OCI-LY7 (cell line): Measurements from ENCODE around the gene PROKR1. TPM values are rescaled to one million over a fixed set of nuclear protein-coding genes. Genes with fewer than 3 reads are reported as not detected.

Experiments used
- BruUV-seq: library from RNA; stranded (reverse); fragments of 400-500 nt; replicated peaks from 2 replicates; lab custom pipeline; 2021; lab: Mats Ljungman, UMichigan
- CTCF ChIA-PET: fragments of 300-600 bp; sonication (Branson Sonifier 250); formaldehyde crosslinking; loops from one replicate; lab custom pipeline; 2022; ENCODE audit warnings: antibody characterized with exemption; ENCODE audit not compliant: unreplicated experiment; lab: Charles Lee
- POLR2A ChIA-PET: fragments of 300-600 bp; sonication (Branson Sonifier 250); formaldehyde crosslinking; loops from one replicate; lab custom pipeline; 2022; ENCODE audit warnings: antibody characterized with exemption; lab: Charles Lee
- DNase-seq: peaks from one replicate; pipeline ENCODE4 v3.0.0-alpha.2; 2015; ENCODE audit warnings: low spot score
- H2AFZ ChIP-seq: fragments of 200-600 bp; sonication (generic), shearing (Covaris generic); 2 replicates; pipeline ENCODE4 v1.6.1; 2014; ENCODE audit warnings: mild to moderate bottlenecking, antibody characterized with exemption, low read length, moderate library complexity
- H3K27ac ChIP-seq: fragments of 200-600 bp; sonication (generic); 2 replicates; pipeline ENCODE4 v1.5.1; 2014; ENCODE audit warnings: mixed run types, low read depth, mild to moderate bottlenecking, moderate library complexity, low read length, inconsistent platforms; ENCODE audit not compliant: poor library complexity, severe bottlenecking
- H3K36me3 ChIP-seq: fragments of 200-600 bp; sonication (generic); 2 replicates; pipeline ENCODE4 v1.6.1; 2014; ENCODE audit warnings: mild to moderate bottlenecking, antibody characterized with exemption, low read length, moderate library complexity, mixed read lengths; ENCODE audit not compliant: insufficient read depth
- H3K4me1 ChIP-seq: fragments of 200-600 bp; sonication (generic); 2 replicates; pipeline ENCODE4 v1.5.1; 2014; ENCODE audit warnings: mild to moderate bottlenecking, low read length; ENCODE audit not compliant: insufficient read depth, poor library complexity, severe bottlenecking
- H3K4me2 ChIP-seq: fragments of 200-600 bp; sonication (generic); 2 replicates; pipeline ENCODE4 v1.6.1; 2014; ENCODE audit warnings: mild to moderate bottlenecking, low read length
- H3K4me3 ChIP-seq: fragments of 200-600 bp; sonication (generic); 2 replicates; pipeline ENCODE4 v1.5.1; 2014; ENCODE audit warnings: mild to moderate bottlenecking, low read depth, low read length; ENCODE audit not compliant: poor library complexity, severe bottlenecking
- H3K79me2 ChIP-seq: fragments of 200-600 bp; sonication (generic); 2 replicates; pipeline ENCODE4 v1.6.1; 2016; ENCODE audit warnings: low read depth, mild to moderate bottlenecking, low read length, moderate library complexity, mixed read lengths; ENCODE audit not compliant: insufficient read depth
- H3K9me2 ChIP-seq: fragments of 200-600 bp; sonication (generic); 2 replicates; pipeline ENCODE4 v1.6.1; 2016; ENCODE audit warnings: mild to moderate bottlenecking, low read length, mixed read lengths; ENCODE audit not compliant: insufficient read depth
- H3K9me3 ChIP-seq: fragments of 200-600 bp; sonication (generic); 2 replicates; pipeline ENCODE4 v1.6.1; 2014; ENCODE audit warnings: mild to moderate bottlenecking, mixed run types, low read length, mixed read lengths
- H4K20me1 ChIP-seq: fragments of 200-600 bp; sonication (generic); 2 replicates; pipeline ENCODE4 v1.6.1; 2014; ENCODE audit warnings: mild to moderate bottlenecking, antibody characterized with exemption, low read length, moderate library complexity, mixed read lengths; ENCODE audit not compliant: insufficient read depth
- EZH2phosphoT487 ChIP-seq: fragments of 200-600 bp; sonication (generic); IDR thresholded peaks from 2 replicates; pipeline ENCODE4 v1.6.1; 2018; ENCODE audit warnings: low read depth, borderline replicate concordance, mild to moderate bottlenecking, mixed run types, antibody characterized with exemption, low read length, moderate library complexity, mixed read lengths
- intact Hi-C: fragments of 100-400 bp; cut with micrococcal nuclease; formaldehyde crosslinking; loops from one replicate; pipeline ENCODE4 v1.10.0; 2022; ENCODE audit not compliant: unreplicated experiment
- total RNA-seq, 2 experiments: library from RNA; depleted of rRNA in 1 of 2; stranded (reverse); fragments of >200 nt in 1 of 2; shearing (Covaris generic) in 1 of 2; gene quantifications; 2 replicates each; pipeline ENCODE4 v1.2.3, GENCODE V29; 2014 to 2022
- TF ChIP-seq, protein P1 (sequence below): fragments of 200-600 bp; sonication (generic); conservative IDR thresholded peaks from 2 replicates; pipeline ENCODE4 v1.5.1; 2014; ENCODE audit warnings: mild to moderate bottlenecking, antibody characterized with exemption, low read length, moderate library complexity, mixed read lengths

Gene PROKR1
- total RNA-seq, 2 experiments from 2014 or later: 0.28 TPM; not detected in 1

DNA sequence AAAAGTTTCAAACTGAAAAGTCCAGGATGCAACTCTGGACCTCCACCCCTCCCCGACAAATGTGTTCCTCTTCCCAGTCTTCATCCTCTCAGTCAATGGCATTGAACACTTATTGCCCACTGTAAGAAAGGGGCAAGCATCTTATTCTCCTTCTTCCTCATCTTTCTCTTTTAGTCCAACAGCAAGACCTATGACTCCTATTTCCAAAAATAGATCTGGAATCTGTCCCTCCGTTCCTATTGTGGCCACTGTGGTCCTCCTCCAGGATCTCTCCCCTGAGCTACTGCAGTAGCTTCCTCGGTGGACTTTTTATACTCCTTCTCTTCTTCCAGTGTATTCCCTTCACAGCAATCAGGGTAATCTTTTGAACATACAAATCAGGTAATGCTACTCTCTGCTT lies 63.3 kb downstream of the PROKR1 start:
- H3K79me2 ChIP-seq: no peaks in the 10 kb centered on the region
- no peaks in the 10 kb centered on the region for H3K36me3 ChIP-seq
- H3K4me1 ChIP-seq: peaks cover 18% of the 10 kb centered on the region
- H3K9me2 ChIP-seq: no peaks in the 10 kb centered on the region
- no peak for TF ChIP-seq EZH2phosphoT487
- TF ChIP-seq, protein P1, sequence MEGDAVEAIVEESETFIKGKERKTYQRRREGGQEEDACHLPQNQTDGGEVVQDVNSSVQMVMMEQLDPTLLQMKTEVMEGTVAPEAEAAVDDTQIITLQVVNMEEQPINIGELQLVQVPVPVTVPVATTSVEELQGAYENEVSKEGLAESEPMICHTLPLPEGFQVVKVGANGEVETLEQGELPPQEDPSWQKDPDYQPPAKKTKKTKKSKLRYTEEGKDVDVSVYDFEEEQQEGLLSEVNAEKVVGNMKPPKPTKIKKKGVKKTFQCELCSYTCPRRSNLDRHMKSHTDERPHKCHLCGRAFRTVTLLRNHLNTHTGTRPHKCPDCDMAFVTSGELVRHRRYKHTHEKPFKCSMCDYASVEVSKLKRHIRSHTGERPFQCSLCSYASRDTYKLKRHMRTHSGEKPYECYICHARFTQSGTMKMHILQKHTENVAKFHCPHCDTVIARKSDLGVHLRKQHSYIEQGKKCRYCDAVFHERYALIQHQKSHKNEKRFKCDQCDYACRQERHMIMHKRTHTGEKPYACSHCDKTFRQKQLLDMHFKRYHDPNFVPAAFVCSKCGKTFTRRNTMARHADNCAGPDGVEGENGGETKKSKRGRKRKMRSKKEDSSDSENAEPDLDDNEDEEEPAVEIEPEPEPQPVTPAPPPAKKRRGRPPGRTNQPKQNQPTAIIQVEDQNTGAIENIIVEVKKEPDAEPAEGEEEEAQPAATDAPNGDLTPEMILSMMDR: no peak
- H3K4me2 ChIP-seq: no peak overlapping the region
- intact Hi-C loops: no loop called here
- POLR2A ChIA-PET: no interaction called here
- DNase-seq: no peak
- no peak overlapping the region for H3K27ac ChIP-seq
- no TSS peak for BruUV-seq
- CTCF ChIA-PET: no interaction called here
- no peak overlapping the region for H3K4me3 ChIP-seq
- no peaks in the 10 kb centered on the region; the same call in 1 of the 2 replicates for H3K9me3 ChIP-seq
- no peaks in the 10 kb centered on the region for H4K20me1 ChIP-seq
- H2AFZ ChIP-seq: no peak overlapping the region

Other genes with a start within 250 kb of the PROKR1 start
- gene FBXO48, start 176.3 kb upstream of the PROKR1 start, total RNA-seq (2014; rRNA removed; shearing (Covaris generic)): 1.5 and 1.8 TPM in 2 replicates
- 6.8 and 8.5 TPM in 2 replicates for gene FBXO48, start 176.3 kb upstream of the PROKR1 start, total RNA-seq (2022)
- 6.1 and 8.8 TPM in 2 replicates for gene APLF, start 176.0 kb upstream of the PROKR1 start, total RNA-seq (2014; rRNA removed; shearing (Covaris generic))
- 6.8 and 7.6 TPM in 2 replicates for gene APLF, start 176.0 kb upstream of the PROKR1 start, total RNA-seq (2022)
- gene ARHGAP25, start 91.2 kb downstream of the PROKR1 start, total RNA-seq (2014; rRNA removed; shearing (Covaris generic)): 18.6 and 22.3 TPM in 2 replicates
- gene ARHGAP25, start 91.2 kb downstream of the PROKR1 start, total RNA-seq (2022): 37.7 and 43.8 TPM in 2 replicates
- gene BMP10, start 227.8 kb downstream of the PROKR1 start, total RNA-seq (2014; rRNA removed; shearing (Covaris generic)): not detected in 2 replicates
- not detected in 2 replicates for gene BMP10, start 227.8 kb downstream of the PROKR1 start, total RNA-seq (2022)